Activated CD4-positive, alpha-beta T cell treated with anti-CD3 and anti-CD28 coated beads, Interleukin-2, amount 50 U/mL, for 1 hour (primary cell): ENCODE measurements around the gene TNRC6C.
A peak's percentile ranks its signal among the peaks of the same experiment; 100 is the strongest.

ENCODE experiments used
- DNase-seq: peaks from one replicate; pipeline ENCODE4 v3.0.0-alpha.2; 2020

TNRC6C gene, protein sequence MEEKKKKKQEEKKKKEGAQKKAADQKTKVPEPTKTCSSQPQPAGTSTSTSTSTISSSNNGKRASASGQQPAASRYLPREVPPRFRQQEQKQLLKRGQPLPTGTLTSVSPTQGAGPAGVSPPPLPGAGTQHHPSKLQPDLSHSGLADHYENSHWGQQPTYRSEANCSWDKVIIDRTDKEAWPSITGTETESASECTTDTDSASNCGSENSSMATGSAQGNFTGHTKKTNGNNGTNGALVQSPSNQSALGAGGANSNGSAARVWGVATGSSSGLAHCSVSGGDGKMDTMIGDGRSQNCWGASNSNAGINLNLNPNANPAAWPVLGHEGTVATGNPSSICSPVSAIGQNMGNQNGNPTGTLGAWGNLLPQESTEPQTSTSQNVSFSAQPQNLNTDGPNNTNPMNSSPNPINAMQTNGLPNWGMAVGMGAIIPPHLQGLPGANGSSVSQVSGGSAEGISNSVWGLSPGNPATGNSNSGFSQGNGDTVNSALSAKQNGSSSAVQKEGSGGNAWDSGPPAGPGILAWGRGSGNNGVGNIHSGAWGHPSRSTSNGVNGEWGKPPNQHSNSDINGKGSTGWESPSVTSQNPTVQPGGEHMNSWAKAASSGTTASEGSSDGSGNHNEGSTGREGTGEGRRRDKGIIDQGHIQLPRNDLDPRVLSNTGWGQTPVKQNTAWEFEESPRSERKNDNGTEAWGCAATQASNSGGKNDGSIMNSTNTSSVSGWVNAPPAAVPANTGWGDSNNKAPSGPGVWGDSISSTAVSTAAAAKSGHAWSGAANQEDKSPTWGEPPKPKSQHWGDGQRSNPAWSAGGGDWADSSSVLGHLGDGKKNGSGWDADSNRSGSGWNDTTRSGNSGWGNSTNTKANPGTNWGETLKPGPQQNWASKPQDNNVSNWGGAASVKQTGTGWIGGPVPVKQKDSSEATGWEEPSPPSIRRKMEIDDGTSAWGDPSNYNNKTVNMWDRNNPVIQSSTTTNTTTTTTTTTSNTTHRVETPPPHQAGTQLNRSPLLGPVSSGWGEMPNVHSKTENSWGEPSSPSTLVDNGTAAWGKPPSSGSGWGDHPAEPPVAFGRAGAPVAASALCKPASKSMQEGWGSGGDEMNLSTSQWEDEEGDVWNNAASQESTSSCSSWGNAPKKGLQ (N-terminal part only)

DNA sequence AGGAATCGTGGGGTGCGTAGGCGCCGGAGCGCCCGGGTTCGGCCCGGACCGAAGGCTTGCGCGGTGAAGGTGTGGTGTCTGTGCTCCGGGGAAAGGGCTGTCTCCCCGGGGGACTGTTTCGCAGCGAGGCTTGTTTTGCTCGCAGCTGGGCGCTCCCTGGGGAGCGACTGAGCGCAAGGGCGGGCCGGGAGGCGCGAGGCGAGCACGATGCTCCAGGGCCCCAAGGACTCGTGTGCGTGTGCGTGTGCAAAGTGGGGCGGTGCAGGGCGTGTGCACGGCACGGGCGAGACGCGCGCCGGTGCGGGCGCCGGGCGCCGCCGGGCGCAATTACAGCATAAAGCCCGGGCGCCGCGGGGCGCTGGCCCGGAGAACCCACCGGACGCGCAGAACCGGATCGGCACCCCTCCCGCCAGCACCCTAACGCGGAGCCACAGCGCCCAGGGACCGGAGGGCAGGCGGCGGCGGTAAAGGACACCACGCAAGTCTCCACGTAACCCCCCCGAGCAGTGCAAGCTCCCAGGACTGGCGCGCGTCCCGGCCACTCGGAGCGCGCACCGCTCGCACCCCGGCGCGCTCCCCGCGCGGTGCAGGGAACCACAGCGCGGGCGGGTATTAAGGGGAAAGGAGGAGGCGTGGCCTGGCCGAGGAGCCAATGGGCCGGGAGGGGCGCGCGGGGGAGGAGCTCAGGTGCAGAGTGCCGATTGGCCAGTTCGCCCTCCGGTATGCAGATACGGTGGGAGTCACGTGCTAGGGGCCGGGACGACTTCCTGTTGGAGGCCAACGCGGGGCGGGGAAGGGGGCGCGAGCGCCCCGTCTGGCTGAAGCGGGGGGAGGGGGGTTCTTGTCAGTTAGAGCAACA lies at the start of gene TNRC6C:
Gene TNRC6C, plus strand, starts transcription at position 847 of the 859 bp plus-strand sequence. CDS start 45,504 bp downstream, outside the sequence.
- peak; percentile 100 for DNase-seq

DNA sequence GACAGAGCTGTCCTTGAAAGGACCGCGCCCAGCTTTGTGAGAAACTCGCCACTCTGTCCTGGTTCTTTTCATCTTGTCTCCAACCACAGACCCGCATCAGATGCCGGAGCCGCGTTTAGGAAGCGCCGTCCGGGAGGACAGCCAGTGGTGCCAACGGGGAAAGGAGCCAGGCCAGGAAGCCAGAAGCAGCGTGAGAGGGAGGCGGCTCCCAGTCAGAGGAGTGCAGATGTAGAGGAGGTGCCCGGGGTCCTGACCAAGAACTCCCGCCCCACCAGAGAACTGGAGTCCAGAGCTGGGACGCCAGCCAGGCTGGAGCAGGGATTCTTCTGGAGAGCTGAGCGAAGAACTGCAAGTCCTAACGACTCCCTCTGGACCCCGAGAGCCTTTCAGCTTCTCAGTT lies 49.3 kb upstream of the TNRC6C start:
- DNase-seq: no peak

DNA sequence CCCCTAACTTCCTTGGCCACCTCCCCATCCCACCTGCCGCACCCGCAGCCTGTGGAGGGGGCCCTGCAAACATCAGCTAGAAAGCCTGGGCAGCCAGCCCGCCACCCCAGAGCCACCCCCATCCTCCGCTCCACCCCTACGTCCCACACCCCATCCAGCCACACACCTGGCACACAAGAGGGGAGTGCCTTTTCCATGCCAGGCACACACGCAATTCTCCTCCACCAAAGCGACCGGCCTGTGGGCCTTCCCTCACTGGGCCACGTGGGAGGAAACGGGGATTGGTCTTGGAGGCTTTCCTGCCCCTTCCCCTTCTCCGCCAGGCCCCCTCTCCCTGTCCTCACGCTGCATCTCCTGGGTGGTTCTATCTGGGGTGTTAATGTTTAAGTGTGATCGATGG lies 48.7 kb upstream of the TNRC6C start:
- DNase-seq: no peak

DNA sequence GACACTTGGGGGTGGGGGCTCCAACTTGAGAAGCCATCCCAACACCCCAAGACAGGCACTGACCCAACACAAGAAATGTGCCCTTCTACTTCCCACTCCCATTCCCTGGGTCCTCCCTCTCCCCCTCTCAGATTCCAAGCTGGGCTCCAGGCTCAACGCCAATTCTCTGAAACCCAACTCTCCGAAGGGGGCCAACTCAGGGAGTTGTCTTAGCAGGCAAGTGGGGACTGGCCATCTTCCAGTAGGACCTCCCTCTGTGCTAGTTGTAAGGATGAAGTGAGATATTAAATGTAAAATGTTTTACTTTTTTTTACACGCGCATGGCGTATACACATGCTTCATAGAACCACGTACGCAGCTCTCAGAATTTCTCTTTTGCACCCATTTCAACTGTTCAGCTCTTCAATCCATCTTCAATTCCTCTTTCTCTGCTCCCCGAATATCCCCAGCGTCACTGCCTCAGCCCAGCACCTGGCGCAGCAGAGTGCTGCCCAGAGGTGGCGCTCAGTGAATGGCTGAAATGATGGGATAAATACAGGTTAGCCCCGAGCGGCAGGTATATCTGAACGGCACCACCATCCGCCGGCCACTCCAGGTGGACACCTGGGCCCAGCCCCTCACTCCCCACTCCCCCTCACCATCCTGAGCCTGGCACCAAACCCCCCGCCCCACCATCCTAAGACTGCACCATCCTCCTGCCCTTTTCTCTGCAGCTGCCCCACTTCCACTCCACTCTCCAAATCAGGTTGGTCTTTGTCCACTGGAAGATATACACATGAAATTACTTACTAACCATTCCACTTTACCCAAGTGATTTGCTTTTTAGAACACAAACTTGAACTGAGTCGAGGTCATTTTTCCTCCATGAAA lies 43.9 kb upstream of the TNRC6C start:
- DNase-seq: no peak

DNA sequence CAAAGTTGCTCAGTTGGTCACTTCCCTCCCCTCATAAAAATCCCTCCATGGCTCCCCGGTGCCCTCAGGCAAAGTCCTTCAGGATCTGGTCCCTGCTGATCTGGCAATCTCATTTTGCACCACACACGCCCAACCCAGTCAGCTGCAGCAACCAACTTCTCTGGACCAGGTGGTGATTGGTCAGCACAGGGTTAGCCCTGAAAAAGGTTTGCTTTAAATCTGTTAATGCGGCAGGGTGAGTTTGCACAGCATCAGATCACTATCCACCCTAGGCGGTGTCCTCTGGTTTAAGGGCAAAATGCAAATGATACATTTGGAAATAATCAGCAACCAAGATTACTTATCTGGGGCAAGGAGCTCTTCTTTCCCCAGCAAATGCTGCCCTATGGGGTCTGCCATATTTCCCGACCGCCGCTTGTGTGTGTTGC lies 42.9 kb upstream of the TNRC6C start:
- no peak for DNase-seq

DNA sequence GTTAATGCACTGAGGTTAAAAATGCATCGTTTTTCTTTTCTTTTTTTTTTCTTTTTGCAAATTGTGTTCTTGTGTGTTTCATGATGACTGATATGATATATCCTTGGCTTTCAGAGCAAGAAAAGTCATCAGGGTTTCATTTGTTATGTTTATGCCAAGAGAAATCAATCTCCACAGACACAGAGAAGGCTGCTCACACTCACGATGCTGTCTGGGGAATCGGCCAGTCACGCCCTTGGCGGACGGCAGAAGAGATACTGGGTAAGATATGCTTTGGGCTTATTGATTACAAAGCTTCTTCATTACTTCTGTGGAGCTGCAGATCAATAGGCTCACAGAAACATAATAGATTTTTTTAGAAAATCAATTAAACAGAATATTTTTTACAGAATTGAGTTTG lies 42.2 kb upstream of the TNRC6C start:
- no peak for DNase-seq

DNA sequence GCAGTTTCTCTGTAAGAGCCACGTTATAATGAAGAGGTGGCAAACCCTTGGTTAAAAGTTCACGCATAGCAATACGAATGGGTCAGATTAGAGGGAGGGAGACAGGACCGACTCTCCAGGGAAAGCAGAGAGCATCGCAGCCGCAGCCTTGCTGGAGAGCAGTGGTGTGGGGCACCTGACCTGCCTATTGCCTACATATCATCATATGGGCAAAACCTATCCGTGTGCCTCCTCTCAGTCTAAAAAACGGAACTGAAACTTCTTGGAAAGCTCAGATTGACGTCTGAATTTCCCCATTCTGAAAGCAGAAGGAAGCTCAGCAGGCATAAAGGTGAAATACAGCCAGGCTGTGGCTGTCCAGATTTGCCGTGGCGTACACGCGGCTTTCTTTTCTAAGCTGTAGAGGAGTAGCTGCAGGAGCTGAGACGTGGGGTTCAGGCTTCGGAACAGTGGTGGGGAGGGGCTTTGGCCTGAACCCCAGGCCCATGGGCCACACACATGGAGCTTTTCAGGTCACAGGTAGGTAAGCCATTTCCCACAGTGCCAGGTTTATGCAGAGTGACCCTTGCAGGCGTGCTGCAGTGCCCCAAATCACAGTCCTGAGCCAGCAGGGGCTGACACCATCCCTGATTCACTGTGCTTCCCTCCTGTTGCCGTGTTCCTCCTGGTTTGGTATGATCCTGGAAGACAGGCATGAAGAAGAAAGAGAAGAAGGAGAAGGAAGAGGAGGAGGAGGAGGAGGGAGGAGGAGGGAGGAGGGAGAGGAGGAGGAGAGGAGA lies 41.6 kb upstream of the TNRC6C start:
- no peak for DNase-seq

DNA sequence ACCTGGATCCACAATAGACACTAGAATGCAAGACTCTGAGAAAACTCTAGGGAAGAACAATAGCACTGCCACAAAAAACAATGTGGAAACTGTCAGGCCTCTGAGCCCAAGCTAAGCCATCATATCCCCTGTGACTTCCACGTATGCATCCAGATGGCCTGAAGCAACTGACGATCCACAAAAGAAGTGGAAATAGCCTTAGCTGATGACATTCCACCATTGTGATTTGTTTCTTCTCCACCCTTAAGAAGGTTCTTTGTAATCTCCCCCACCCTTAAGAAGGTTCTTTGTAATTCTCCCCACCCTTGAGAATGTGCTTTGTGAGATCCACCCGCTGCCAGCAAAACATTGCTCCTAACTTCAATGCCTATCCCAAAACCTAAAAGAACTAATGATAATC lies 39.2 kb upstream of the TNRC6C start:
- no peak for DNase-seq

DNA sequence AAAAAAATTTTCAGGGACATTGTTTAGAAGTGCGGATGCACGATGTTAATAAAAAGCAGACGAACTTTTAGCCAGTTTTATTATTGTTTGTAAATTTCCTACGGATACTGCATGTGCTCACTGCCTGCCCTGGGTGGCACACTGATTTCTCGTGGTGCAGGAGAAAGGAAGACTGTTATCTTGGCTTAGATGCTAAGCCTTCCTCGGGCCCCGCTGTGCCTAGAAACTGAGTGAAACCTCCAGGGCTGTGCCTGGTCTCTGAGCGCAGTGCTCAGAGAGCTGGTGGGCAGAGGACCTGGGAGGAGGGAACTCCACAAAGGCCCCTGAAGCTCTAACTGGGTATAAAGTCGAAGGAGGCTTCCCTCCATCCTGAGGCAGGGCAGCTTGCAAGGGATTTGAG lies 35.4 kb upstream of the TNRC6C start:
- no peak for DNase-seq

DNA sequence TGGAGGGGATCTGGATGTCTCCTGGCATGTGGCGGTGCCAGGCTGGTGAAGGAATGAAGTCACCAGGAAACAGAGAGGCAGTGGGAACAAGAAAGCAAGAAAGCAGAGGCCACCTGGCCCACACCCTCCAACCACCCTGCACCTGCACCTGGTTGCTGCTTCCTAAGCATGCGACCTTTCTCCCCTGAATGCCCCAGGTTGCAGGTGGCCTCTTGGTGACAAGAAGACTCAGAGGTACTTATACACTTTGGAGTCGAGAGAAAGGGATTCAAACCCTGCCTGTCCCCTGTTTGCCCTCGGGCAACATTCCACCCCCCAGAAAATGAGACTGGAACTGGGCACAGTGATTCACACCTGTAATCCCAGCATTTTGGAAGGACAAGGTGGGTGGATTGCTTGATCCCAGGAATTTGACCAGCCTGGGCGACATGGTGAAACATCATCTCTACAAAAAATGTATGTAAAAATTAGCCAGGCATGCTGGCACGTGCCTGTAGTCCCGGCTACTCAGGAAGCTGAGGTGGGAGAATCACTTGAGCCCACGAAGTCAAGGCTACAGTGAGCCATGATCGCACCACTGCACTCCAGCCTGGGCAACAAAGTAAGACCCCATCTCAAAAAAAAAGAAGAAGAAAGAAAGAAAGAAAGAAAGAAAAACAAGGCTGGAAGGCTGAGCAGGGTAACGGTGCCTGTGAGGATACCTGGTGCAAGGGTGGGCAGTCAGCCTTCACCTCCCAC lies 34.6 kb upstream of the TNRC6C start:
- DNase-seq: no peak

DNA sequence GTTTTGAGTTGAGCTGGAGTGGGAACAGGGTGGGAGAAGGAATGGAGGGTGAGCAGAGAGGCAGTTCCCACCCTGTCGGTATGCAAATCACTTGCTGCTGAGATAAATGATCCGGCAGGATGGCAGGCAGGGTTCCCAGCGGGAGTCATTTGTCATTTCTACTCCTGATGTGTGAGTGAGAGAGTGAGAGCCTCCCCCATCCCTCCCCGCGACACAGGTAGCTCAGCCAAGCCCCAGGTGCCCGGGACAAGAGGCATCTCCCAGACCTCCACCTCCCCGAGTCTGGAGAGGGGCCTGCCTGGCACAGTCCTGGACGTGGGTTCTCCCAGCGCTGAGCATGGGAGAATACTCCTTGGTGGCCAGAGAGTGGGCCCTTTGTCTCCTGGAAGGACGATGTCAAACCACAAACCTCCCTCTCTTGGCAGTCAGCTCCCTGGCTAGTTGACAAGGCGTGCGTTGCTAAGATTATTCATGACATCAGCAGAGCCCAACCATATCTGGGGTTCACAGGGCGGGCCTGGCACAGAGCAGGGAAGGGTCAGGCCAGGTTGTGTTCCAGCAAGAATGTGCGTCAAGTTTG lies 33.7 kb upstream of the TNRC6C start:
- DNase-seq: no peak

DNA sequence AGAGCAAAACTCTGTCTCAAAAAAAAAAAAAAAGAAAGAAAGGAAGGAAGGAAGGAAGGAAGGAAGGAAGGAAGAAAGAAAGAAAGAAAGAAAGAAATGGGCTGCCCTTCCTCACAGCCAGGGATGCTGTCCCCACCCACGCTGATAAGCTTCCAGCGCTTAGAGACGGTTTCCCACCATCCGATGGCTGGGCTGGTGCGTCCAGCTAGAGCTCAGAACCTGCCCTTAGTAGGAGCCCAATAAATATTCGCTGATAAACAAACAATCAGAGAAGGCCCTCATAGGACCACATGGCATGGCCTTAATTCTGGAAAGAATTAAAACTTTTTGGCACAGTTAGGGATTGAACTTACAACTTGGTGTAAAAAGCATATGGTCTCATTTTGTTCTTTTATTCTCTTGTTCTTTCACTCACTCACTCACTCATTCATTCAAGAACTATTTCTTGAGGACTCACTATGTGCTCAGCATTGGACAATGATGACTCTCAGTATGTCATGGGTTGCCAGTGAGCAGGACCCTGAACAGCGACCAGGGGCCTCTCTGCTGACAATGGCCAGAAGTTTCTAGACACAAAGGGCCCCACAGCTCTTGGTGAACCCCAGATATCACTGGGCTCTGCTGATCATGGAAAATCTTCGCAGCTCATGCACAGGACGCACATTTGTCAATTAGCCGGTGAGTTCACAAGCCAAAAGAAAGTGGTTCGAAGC lies 32.5 kb upstream of the TNRC6C start:
- no peak for DNase-seq

DNA sequence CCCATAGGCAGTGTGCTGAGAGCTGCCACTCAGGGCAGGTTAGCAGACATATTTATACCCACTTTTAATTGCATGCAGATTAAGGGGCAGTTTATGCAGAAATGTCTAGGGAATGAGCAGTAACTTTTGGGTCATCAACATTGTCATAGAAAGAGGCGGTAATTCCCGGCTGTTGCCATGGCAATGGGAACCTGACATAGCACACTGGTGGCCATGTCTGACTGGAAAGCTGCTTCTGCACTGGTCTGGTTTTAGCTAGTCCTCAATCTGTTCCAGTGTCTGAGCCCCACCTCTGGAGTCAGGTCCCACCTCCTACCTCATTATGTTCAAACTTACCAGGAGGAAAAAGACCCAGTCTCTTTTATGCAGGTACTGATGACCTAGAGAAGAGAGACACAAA lies 31.5 kb upstream of the TNRC6C start:
- DNase-seq: no peak

DNA sequence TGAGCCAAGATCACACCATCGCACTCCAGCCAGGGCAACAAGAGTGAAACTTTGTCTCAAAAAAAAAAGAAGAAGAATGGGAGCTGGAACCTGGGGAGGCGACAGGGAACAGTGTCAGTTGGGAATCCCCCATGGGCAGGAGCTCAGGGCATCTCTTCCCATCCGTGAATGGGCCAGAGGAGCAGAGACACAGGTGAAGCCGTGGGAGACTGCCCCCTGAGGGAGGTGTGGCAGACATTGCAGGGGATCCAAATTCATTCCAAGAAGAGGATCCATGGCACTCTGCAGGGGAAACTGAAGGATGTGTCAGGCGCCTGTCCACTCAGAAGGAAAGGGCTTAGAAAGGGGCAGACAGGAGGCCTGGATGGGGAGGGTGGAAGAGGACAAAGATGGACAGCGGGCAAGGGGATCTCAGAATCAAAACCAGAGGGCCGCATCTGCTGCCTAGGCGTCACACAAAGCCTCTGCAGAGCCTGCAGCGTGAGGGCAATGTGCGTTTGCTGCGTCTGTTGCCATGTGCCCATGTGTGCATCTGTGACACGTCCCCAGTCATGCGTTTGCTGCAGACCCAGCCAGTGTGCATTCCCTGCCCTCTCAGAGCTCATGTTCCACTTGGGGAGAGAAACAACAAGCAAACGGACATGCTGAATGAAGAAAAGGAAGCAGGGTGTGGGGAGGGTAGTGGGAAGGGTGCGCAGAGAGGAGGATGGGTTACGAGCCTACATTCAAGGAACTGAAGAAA lies 30.6 kb upstream of the TNRC6C start:
- DNase-seq: no peak

DNA sequence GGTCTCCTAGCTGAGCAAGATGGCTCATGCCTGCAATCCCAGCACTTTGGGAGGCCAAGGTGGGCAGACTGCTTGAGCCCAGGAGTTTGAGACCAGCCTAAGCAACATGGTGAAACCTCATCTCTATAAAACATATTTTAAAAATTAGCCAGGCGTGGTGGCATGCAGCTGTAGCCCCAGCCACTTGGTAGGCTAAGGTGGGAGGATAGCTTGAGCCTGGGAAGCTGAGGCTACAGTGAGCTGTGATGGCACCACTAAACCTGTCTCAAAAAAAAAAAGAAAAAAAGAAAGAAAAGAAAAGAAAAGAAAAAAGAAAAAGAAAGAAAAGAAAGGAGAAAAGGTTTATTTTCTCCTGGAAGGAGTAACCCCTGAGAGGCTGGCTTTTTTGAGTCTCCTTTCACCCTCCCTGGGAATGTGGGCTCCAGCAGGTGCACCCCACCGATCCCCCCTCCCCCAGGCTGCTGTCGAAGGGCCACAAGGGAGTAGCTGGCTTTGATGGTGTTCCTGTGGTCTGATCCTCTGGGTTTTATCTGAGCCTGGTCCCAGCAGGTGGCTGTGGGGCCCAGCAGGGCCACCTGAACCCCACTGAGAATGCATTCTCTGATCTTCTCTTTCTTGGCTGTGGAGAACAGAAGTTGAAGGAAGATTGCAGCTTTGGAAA lies 29.9 kb upstream of the TNRC6C start:
- DNase-seq: no peak

DNA sequence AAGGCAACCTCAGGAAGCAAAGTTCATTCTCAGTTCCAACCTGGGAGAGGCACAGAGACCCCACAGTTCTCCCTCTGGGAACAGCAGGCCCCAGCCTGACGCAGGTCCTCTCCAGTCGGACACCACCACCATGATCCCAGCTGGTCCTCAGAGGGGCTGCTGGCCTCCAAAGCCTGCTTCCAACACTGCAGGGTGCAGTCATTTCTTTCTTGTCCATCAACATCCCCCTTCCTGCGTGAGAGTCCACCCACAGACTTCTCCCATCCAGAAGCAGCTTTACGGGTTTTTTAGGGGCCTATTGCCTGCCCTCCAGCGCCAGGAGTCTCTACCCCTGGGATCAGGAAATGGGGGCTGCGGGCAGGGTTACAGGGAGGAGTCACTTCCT lies 29.3 kb upstream of the TNRC6C start:
- DNase-seq: no peak

DNA sequence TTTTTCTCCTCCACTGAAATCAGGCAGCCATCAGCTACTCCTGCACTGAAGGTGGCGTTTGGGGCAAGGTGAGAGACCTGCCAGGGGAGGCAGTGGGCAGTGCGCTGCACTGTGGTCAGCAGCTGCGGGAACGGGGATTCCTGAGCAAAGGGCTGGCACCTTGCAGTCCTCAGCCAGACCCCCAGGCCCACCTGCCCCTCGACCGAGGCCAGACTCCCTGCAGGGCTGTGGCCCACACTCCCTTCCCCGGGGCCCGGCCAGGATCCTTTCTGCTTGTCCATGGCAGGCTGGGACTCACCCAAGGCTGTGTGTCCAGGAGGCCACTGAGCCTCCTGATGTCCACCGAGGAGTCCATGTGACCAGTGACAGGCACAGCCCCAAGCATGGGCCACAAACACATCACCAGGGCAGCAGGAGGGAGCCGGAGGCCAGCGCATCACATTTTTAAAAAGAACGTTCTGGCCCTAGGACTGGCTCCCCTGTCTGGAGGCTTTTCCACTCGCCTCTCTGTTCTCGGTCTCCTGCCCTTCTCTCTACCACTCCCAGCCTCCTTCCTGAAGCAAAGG lies 28.5 kb upstream of the TNRC6C start:
- no peak for DNase-seq
